ENCODE data around the gene TMPRSS15. TPM values are rescaled to one million over a fixed set of nuclear protein-coding genes. Genes with fewer than 3 reads are reported as not detected.
"Not testable (repeated sequence)": the region's sequence is repeated elsewhere in the genome, so short reads cannot be mapped to it uniquely, and the experiment has no call there.

The TMPRSS15 gene
- total and polyA plus RNA-seq, 9 donors, result 0.38 TPM; not detected in 8

GRCh38 chr21:18411565-18411964, 8.0 kb upstream of the TMPRSS15 start:
- no peak overlapping the region for H3K27ac ChIP-seq
- 37 to 43% (median 40%) methylated on average over 5 of the region's 5 CpGs for WGBS, 3 donors
- H3K4me3 ChIP-seq, result no peak overlapping the region
- intact Hi-C loops (cut with DNase I), result no loop called here
- H3K36me3 ChIP-seq, result no peaks in the 10 kb centered on the region
- no peaks in the 10 kb centered on the region for H3K9me3 ChIP-seq
- no peak for TF ChIP-seq CTCF (IDR thresholded peaks at IDR 0.05)
- no peak for TF ChIP-seq EP300 (IDR thresholded peaks at IDR 0.05)
- no peak for TF ChIP-seq POLR2A (IDR thresholded peaks at IDR 0.05)
- H3K27me3 ChIP-seq, result no peaks in the 10 kb centered on the region
- no peak for DNase-seq
- H3K4me1 ChIP-seq (ENCODE audit: insufficient read depth), result no peaks in the 10 kb centered on the region

- Histone ChIP-seq H3K4me3 (no peak overlapping the region), H3K36me3 (no peaks in the 10 kb centered on the region), H3K4me1 (ENCODE audit: insufficient read depth) (no peaks in the 10 kb centered on the region), H3K27me3 (no peaks in the 10 kb centered on the region), H3K27ac (no peak overlapping the region), H3K9me3 (no peaks in the 10 kb centered on the region)
- no peak for DNase-seq
- intact Hi-C loops (cut with DNase I), result no loop called here
- TF ChIP-seq EP300 (IDR thresholded peaks at IDR 0.05) (no peak), CTCF (IDR thresholded peaks at IDR 0.05) (no peak), POLR2A (IDR thresholded peaks at IDR 0.05) (no peak)
- 76 to 100% (median 83%) methylated on average over 1 of the region's 1 CpG for WGBS, 3 donors
Observed at GRCh38 chr21:18409579-18409978, 6.0 kb upstream of the TMPRSS15 start.

DNA sequence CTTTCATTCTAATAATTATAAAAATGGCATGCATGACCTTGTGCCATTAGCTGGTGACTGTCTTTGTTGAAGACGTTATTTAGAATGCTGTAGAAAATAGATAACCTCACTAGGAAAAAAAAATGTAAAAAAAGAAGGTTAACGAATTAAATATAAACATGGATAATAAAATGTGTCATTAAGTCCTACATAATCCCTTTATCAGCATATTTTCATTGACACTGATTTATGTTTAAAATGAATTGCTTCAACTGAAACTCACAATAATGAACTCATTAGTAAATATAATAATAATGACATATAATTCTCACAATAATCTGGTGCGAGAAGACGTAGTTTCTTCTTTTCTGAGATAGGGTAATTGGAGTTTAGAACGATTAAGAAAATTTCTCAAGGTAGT, 4.7 kb downstream of the TMPRSS15 start:
- Histone ChIP-seq H3K4me3 (no peak overlapping the region), H3K27ac (no peak overlapping the region), H3K36me3 (no peaks in the 10 kb centered on the region), H3K9me3 (no peaks in the 10 kb centered on the region), H3K4me1 (ENCODE audit: insufficient read depth) (no peaks in the 10 kb centered on the region), H3K27me3 (no peaks in the 10 kb centered on the region)
- no peak for DNase-seq
- 54 to 59% (median 58%) methylated on average over 5 of the region's 5 CpGs for WGBS, 3 donors
- TF ChIP-seq POLR2A (IDR thresholded peaks at IDR 0.05), result no peak
- no peak for TF ChIP-seq CTCF (IDR thresholded peaks at IDR 0.05)
- TF ChIP-seq EP300 (IDR thresholded peaks at IDR 0.05), result no peak
- intact Hi-C loops (cut with DNase I), result no loop called here

DNA sequence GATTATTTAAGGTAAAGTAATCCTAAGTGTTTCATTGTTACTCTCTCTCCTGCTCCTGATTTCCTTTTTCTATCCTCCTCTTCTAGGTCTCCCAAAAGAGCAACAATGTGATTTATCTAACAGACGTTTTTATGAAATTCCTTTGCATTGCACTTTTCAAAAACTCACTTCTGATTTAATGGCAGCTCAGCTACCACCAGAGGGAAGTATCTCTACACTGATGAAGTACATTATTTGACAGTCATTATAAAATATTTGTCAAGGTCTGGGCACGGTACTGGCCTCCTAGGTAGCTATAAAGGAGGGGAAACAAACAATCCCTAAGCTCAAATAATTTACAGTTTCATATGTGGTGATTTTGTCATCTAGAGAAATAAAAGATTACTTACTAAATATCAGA, 15.6 kb downstream of the TMPRSS15 start:
- Histone ChIP-seq H3K4me3 (no peak overlapping the region), H3K36me3 (no peaks in the 10 kb centered on the region), H3K9me3 (no peaks in the 10 kb centered on the region), H3K4me1 (ENCODE audit: insufficient read depth) (no peaks in the 10 kb centered on the region), H3K27ac (no peak overlapping the region), H3K27me3 (no peaks in the 10 kb centered on the region)
- WGBS, 3 donors, result 14 to 19% (median 16%) methylated on average over 2 of the region's 2 CpGs
- DNase-seq, result no peak
- intact Hi-C loops (cut with DNase I), result no loop called here
- TF ChIP-seq EP300 (IDR thresholded peaks at IDR 0.05), result no peak
- no peak for TF ChIP-seq CTCF (IDR thresholded peaks at IDR 0.05)
- TF ChIP-seq POLR2A (IDR thresholded peaks at IDR 0.05), result no peak

GRCh38 chr21:18384771-18385170, 18.8 kb downstream of the TMPRSS15 start:
- no peak overlapping the region for H3K27ac ChIP-seq
- TF ChIP-seq POLR2A (IDR thresholded peaks at IDR 0.05) (no peak), EP300 (IDR thresholded peaks at IDR 0.05) (no peak), CTCF (IDR thresholded peaks at IDR 0.05) (no peak)
- H3K27me3 ChIP-seq, result no peaks in the 10 kb centered on the region
- H3K4me1 ChIP-seq (ENCODE audit: insufficient read depth), result no peaks in the 10 kb centered on the region
- H3K36me3 ChIP-seq, result no peaks in the 10 kb centered on the region
- intact Hi-C loops (cut with DNase I), result no loop called here
- no peak overlapping the region for H3K4me3 ChIP-seq
- no peak for DNase-seq
- 19 to 28% (median 19%) methylated on average over 1 of the region's 1 CpG for WGBS, 3 donors
- H3K9me3 ChIP-seq, result no peaks in the 10 kb centered on the region

- H3K9me3 ChIP-seq; DNase-seq; H3K27me3 ChIP-seq; H3K36me3 ChIP-seq; H3K4me1 ChIP-seq (ENCODE audit: insufficient read depth); H3K27ac ChIP-seq; intact Hi-C loops (cut with DNase I); H3K4me3 ChIP-seq: not testable (repeated sequence)
- WGBS, 3 donors, result 82 to 88% (median 86%) methylated on average over 4 of the region's 4 CpGs
Observed at GRCh38 chr21:18382934-18383619, 20.5 kb downstream of the TMPRSS15 start.
